ENCODE measurements around the gene MMP13. TPM values are rescaled to one million over a fixed set of nuclear protein-coding genes. Genes with fewer than 3 reads are reported as not detected.

The MMP13 gene
- total RNA-seq, 1 donor from 2014 or later = not detected

GRCh38 chr11:102971766-102972165 lies 16.2 kb upstream of the MMP13 start:
- TF ChIP-seq CTCF (IDR thresholded peaks at IDR 0.05) (no peak), EZH2 (IDR thresholded peaks at IDR 0.05) (no peak), EZH2phosphoT487 (IDR thresholded peaks at IDR 0.05) (no peak)
- no peaks in the 10 kb centered on the region for H3K4me1 Mint-ChIP-seq
- no peaks in the 10 kb centered on the region for H3K4me1 ChIP-seq
- H3K4me2 ChIP-seq = no peak overlapping the region
- H2AFZ ChIP-seq (replicated peaks) = no peak overlapping the region
- DNase-seq (ENCODE audit: low spot score) = no peak
- H3K79me2 ChIP-seq (ENCODE audit: low read depth) = no peaks in the 10 kb centered on the region
- no peak overlapping the region for H3K9ac ChIP-seq
- H3K4me3 ChIP-seq = no peak overlapping the region
- H3K36me3 Mint-ChIP-seq = no peaks in the 10 kb centered on the region
- H3K9me3 ChIP-seq (ENCODE audit: low read depth) = no peaks in the 10 kb centered on the region
- no peaks in the 10 kb centered on the region for H3K36me3 ChIP-seq
- no peaks in the 10 kb centered on the region for H4K20me1 ChIP-seq (ENCODE audit: low read depth)
- no peak overlapping the region for H3K27ac Mint-ChIP-seq
- H3K27me3 Mint-ChIP-seq (ENCODE audit: insufficient read depth, low read depth) = peaks cover 2% of the 10 kb centered on the region
- no peaks in the 10 kb centered on the region for H3K27me3 ChIP-seq
- H3F3A ChIP-seq (ENCODE audit: low read depth) = no peaks in the 10 kb centered on the region
- H3K27ac ChIP-seq = no peak overlapping the region
- no peak overlapping the region for H3K4me3 Mint-ChIP-seq
- H3K9me3 Mint-ChIP-seq = no peaks in the 10 kb centered on the region

- Mint-ChIP-seq H3K4me1 (no peaks in the 10 kb centered on the region), H3K36me3 (no peaks in the 10 kb centered on the region), H3K27me3 (ENCODE audit: insufficient read depth, low read depth) (peaks cover 4% of the 10 kb centered on the region), H3K4me3 (no peak overlapping the region), H3K9me3 (no peaks in the 10 kb centered on the region), H3K27ac (no peak overlapping the region)
- Histone ChIP-seq H3K9me3 (ENCODE audit: low read depth) (no peaks in the 10 kb centered on the region), H3K4me3 (no peak overlapping the region), H3K4me1 (no peaks in the 10 kb centered on the region), H4K20me1 (ENCODE audit: low read depth) (no peaks in the 10 kb centered on the region), H3K79me2 (ENCODE audit: low read depth) (no peaks in the 10 kb centered on the region), H3K9ac (no peak overlapping the region), H3K36me3 (no peaks in the 10 kb centered on the region), H3K4me2 (no peak overlapping the region), H2AFZ (replicated peaks) (no peak overlapping the region), H3K27ac (no peak overlapping the region), H3K27me3 (no peaks in the 10 kb centered on the region), H3F3A (ENCODE audit: low read depth) (no peaks in the 10 kb centered on the region)
- no peak for DNase-seq (ENCODE audit: low spot score)
- TF ChIP-seq EZH2 (IDR thresholded peaks at IDR 0.05) (no peak), EZH2phosphoT487 (IDR thresholded peaks at IDR 0.05) (no peak), CTCF (IDR thresholded peaks at IDR 0.05) (no peak)
These were observed 12.0 kb upstream of the MMP13 start for GRCh38 chr11:102967497-102967896.

- H3K4me1 ChIP-seq = no peaks in the 10 kb centered on the region
- no peak overlapping the region for H3K4me3 ChIP-seq
- H3K36me3 ChIP-seq = no peaks in the 10 kb centered on the region
- H3K9me3 ChIP-seq (ENCODE audit: low read depth) = no peaks in the 10 kb centered on the region
- H3K4me1 Mint-ChIP-seq = no peaks in the 10 kb centered on the region
- no peak for DNase-seq (ENCODE audit: low spot score)
- no peak overlapping the region for H3K9ac ChIP-seq
- H3K9me3 Mint-ChIP-seq = no peaks in the 10 kb centered on the region
- H3K4me2 ChIP-seq = no peak overlapping the region
- no peak overlapping the region for H3K27ac Mint-ChIP-seq
- no peak overlapping the region for H3K27ac ChIP-seq
- H3K79me2 ChIP-seq (ENCODE audit: low read depth) = no peaks in the 10 kb centered on the region
- no peak overlapping the region for H3K4me3 Mint-ChIP-seq
- no peaks in the 10 kb centered on the region for H3F3A ChIP-seq (ENCODE audit: low read depth)
- TF ChIP-seq EZH2phosphoT487 (IDR thresholded peaks at IDR 0.05) (no peak), CTCF (IDR thresholded peaks at IDR 0.05) (no peak), EZH2 (IDR thresholded peaks at IDR 0.05) (no peak)
- peaks cover 5% of the 10 kb centered on the region for H3K27me3 Mint-ChIP-seq (ENCODE audit: insufficient read depth, low read depth)
- H2AFZ ChIP-seq (replicated peaks) = no peak overlapping the region
- H3K36me3 Mint-ChIP-seq = no peaks in the 10 kb centered on the region
- no peaks in the 10 kb centered on the region for H4K20me1 ChIP-seq (ENCODE audit: low read depth)
- no peaks in the 10 kb centered on the region for H3K27me3 ChIP-seq
These were observed 10.5 kb upstream of the MMP13 start for GRCh38 chr11:102966011-102966410.
